22Rv1 (cell line): Measurements from ENCODE around the gene SEPHS1.

Source experiments
- ZFX ChIP-seq: fragments of 450-650 bp; IDR thresholded peaks from 2 replicates; pipeline ENCODE4 v1.6.1; 2017; ENCODE audit warnings: antibody characterized with exemption, borderline replicate concordance
- TF ChIP-seq, protein P1 (sequence below): fragments of 450-650 bp; IDR thresholded peaks from 2 replicates; pipeline ENCODE4 v1.5.1; 2017; ENCODE audit warnings: mild to moderate bottlenecking

DNA sequence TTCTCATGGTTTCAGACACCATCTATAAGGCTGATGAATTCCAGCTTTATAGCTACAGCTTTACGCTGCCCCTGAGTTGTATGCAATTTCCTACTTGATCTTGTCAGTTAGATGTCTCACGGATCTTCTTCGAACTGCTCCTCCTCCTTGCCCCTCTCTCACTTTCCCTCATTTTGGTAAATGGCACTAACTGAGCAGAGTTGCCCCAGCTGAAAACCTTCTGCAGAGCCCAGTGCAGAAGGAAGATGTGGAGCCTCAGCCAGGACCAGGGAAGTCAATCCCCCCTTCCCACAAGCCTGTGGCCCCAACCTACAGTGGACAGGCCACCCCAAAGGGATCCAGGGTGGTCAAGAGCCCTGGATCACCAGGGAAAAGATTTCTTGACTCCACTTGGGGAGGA, 49.0 kb upstream of the SEPHS1 start:
- TF ChIP-seq, protein P1, sequence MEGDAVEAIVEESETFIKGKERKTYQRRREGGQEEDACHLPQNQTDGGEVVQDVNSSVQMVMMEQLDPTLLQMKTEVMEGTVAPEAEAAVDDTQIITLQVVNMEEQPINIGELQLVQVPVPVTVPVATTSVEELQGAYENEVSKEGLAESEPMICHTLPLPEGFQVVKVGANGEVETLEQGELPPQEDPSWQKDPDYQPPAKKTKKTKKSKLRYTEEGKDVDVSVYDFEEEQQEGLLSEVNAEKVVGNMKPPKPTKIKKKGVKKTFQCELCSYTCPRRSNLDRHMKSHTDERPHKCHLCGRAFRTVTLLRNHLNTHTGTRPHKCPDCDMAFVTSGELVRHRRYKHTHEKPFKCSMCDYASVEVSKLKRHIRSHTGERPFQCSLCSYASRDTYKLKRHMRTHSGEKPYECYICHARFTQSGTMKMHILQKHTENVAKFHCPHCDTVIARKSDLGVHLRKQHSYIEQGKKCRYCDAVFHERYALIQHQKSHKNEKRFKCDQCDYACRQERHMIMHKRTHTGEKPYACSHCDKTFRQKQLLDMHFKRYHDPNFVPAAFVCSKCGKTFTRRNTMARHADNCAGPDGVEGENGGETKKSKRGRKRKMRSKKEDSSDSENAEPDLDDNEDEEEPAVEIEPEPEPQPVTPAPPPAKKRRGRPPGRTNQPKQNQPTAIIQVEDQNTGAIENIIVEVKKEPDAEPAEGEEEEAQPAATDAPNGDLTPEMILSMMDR, result no peak
- no peak for TF ChIP-seq ZFX
